CD4-positive, alpha-beta T cell treated with Interleukin-1 beta for 1 hour (primary cell): Measurements from ENCODE around the gene HAVCR1.

Source experiments
- DNase-seq, 2 donors: peaks; one replicate each; pipeline ENCODE4 v3.0.0-alpha.2; 2020 to 2022

Gene HAVCR1

GRCh38 chr5:156984064-156984463 is 74.9 kb downstream of the HAVCR1 start:
- no peak for DNase-seq

GRCh38 chr5:156981481-156981880 is 77.4 kb downstream of the HAVCR1 start:
- DNase-seq: no peak
